Activated T-cell treated with anti-CD3 and anti-CD28 coated beads for 1 hour (primary cell): ENCODE data around the gene GATC.
A peak's percentile ranks its signal among the peaks of the same experiment; 100 is the strongest.

Source experiments
- DNase-seq: peaks from one replicate; pipeline ENCODE4 v3.0.0-alpha.2; 2020; ENCODE audit warnings: low read depth

GATC gene, protein sequence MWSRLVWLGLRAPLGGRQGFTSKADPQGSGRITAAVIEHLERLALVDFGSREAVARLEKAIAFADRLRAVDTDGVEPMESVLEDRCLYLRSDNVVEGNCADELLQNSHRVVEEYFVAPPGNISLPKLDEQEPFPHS

DNA sequence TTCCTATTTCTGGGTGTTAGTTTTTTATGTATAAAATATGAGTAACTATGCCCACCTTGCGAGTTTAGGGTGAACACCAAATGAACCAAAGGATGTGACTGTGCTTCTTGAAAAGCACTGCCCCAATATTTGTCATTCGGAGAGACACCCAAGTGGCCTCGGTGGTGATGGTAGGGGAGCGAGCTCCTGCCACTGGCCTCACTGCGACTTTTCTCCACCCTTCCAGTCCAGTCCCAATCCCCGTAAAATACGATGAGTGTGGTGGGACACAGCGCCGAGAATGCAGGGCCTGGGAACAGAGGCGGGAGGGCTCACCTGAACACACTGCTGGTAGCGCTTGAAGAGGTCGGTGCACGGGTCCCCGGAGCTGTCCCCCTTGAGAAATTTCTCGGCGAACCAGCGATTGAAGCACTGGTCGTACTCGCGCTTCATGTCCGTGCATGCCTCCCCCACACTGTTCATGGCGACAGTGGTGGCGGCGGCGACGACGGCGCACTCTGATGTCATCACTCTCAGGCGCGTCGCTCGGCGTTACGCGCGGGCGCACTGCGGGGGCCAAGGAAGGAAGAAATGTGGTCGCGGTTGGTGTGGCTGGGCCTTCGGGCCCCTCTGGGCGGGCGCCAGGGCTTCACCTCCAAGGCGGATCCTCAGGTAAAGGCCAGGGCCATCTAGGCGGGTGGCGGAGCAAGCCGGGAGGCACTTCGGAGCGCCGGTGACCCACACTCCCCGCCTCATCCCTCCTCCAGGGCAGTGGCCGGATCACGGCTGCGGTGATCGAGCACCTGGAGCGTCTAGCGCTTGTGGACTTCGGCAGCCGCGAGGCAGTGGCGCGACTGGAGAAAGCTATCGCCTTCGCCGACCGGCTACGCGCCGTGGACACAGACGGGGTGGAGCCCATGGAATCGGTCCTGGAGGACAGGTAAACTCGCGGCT, at the start of gene GATC, which contains the start of gene TRIAP1:
Gene GATC, plus strand, starts transcription at position 534 of the 933 bp plus-strand sequence. Its CDS starts 37 bp downstream, at position 571.
Gene TRIAP1, minus strand, starts transcription at position 474 of the 933 bp plus-strand sequence. Its CDS starts 12 bp downstream, at position 462.
- DNase-seq, result peak; percentile 75

DNA sequence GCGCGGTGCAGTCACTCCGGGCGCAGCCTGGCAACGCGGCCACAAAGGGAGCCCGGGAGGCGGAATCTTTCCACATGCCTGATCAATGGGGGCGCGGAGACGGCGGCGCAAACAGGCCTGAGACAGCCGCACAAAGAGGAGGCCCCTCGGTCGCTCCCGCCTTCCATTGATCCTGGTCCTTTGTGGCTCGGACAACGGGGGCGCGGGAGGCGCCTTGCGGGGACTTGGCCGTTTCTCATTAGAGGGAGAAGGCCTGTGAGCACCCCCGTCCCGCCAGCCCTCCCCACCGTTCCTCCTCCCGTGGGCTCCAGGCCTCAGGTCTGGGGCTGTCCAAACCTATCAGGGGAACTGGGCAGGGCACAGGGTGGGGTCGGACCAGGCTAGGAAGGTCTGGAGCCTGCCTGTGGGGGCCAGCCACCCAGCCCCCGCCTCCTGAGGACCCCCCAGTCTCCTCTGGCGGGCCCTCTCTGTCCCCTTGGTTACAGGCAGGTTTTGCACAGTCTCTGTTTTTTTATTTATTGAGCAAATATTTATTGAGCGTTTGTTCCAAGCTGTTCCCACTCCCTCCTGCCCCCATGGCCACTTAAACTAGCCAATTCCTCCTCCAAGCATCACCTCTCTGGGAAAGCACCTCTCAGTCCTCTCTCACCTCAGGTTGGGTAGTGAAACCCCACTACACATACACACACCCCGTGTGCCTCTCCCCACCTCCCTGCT, 48.3 kb upstream of the GATC start:
- DNase-seq, result no peak

DNA sequence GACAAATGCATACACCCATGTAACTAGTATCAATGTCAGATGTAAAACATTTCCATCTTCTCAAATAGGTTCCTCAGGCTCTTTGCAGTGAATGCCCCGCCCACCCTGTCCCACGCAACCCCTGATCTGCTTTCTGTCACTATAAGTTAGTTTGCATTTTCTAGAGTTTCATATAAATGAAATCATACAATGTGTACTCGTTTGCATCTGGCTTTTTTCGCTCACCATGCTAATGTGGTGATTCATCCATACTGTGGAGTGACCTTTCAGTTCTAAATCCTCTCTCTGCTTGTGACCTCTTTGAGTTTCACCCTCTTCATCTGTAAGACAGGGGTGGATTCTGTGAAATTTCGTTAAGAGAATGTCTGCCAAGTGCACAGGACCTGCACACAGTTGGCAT, 46.7 kb upstream of the GATC start:
- DNase-seq, result no peak

DNA sequence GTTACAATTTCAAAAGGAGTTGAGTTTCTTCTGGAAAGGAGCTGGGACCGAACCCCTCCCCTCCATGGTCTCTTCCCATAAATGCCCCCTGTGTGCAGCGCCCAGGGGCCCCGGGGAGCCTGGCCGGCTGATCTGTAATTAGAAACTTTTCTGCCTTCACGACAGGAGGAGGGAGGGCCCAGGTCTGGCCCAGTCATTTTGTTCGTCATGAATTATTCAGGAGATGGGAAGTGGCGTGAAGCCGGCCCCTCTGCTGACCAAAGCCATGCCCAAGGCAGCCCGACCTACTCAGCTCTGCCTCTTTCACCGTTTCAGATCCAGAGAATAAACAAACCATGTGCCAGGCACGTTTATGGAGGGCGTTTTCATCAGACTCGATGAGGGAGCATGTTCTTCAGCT, 44.0 kb upstream of the GATC start:
- no peak for DNase-seq

DNA sequence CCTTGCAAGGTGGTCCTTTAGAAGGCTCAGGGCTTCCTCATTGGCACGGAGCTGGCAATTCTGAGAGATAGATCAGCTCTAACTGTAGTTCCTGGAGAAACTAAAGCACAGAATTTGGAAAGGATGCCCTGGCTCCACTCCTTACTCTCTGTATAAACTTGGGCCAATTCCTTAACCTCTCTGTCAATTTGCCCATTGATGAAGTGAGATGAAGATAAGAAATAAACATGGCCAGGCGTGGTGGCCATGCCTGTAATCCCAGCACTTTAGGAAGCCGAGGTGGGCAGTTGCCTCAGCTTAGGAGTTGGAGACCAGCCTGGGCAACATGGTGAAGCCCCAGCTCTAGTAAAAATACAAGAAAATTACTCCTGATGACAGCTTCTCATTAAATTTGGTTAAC, 42.4 kb upstream of the GATC start:
- DNase-seq, result no peak

DNA sequence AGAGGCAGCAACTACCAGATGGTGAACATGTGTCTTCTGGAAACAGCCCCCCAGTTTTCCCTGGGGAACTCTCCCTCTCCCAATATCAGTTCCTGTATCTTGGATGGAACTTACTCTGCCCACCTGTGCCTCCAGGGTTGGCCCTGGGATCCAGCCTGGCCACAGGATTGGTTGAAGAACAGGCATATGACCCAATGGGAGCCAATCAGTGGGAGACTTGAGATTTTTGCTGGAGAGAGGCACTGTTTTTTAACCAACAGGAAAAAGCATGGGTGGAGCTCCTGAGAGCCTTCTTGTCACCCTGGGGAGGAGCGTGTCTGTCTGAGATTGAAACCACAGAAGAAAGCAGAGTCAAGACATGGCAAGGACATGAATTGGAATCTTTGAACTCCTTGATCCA, 42.0 kb upstream of the GATC start:
- DNase-seq, result no peak

DNA sequence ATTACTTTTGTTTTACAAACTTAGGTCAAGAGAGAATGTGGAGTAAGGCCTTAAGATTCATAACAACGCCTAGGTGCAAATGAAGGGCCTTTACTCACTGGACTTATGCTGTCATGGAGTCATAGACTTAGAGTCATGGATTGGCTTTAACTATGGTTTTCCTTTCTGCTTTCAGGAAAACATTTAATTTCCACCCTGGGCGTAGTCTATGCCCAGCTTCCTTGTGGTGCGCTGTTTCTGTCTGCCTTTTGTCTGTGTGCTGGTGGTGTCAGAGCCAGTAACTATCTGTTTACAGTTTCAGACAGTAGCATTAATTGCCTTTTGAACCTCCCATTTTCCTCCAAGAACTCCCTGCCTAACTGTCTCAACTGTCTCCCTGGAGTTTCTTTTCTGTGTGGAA, 40.2 kb upstream of the GATC start:
- no peak for DNase-seq

DNA sequence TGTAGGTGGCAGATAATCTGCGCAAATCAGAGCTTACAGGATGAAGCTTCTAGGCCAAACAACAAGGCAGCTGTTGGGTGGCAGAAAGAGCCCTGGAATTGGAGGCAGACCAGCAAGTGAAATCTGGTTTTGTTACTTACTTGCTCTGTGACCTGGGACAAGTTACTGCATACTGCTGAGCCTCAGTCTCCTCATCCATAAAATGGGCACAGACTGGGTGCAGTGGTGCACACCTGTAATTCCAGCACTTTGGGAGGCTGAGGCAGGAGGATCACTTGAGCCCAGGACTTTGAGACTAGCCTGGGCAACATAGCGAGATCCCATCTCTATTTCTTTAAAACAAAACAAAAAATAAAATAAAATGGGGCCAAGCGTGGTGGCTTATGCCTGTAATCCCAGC, 39.7 kb upstream of the GATC start:
- no peak for DNase-seq

DNA sequence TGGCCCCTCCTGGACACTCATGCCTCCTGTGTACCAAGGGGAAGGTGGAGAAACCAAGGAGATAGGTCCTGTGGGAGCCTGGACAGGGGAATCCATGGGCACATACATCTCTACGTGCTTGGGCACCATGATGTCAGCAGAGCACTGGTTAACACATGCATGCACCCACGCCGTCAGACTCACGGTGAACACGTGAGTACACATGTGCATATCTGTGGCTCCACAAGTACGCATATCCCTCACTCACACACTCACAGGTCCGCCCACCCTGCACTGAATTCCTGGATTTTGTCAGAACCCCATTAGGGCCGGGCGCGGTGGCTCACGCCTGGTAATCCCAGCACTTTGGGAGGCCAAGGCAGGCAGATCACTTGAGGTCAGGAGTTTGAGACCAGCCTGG, 37.5 kb upstream of the GATC start:
- DNase-seq, result no peak

DNA sequence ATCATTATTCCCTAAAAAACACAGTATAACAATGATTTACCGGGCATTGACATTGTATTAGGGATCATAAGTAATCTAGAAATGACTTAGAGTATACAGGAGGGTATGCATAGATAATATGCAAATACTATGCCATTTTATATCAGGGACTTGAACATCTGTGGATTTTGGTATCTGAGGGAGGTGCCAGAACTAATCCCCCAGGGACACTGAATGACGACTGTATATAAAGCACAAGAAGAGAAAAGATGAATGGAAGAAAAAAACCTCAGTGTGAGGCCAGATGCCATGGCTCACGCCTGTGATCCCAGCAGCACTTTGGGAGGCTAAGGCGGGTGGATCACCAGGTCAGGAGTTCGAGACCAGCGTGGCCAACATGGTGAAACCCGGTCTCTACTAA, 33.8 kb upstream of the GATC start:
- no peak for DNase-seq

DNA sequence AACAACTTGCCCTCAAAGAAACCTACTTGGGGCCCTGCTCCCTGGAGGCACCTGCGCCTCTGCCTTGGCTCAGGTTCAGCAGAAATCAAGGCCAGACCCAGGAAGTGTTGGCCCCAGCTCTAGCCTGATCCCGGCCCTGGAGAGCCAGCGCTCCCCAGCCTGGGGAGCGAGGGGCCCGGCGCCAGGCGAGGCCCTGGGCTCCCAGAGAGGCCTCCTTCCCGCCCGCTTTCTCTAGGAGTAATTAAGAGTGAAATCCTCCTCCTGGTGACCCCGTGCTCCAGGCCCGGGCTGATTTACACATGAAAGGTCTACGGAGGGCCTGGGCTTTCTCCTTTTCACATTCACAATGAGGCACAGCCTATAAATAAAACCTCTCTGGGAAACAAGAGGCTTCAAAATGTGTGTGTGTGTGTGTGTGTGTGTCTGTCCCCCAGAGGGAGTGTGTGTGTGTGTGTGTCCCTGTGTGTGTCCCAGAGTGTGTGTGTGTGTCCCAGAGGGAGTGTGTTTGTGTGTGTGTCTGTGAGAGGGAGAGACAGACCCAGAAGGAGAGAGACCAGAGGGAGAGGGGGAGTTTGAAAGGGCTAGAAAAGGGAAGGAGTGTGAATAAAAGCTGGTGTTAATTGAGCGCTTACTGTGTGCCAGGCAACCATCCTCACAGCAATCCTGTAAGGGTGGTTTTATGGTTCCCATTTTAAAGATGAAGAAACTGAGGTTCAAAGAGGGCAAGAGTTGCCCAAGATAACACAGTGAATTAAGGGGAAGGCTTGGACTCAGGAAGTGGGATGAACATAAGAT, 32.1 kb upstream of the GATC start:
- no peak for DNase-seq

DNA sequence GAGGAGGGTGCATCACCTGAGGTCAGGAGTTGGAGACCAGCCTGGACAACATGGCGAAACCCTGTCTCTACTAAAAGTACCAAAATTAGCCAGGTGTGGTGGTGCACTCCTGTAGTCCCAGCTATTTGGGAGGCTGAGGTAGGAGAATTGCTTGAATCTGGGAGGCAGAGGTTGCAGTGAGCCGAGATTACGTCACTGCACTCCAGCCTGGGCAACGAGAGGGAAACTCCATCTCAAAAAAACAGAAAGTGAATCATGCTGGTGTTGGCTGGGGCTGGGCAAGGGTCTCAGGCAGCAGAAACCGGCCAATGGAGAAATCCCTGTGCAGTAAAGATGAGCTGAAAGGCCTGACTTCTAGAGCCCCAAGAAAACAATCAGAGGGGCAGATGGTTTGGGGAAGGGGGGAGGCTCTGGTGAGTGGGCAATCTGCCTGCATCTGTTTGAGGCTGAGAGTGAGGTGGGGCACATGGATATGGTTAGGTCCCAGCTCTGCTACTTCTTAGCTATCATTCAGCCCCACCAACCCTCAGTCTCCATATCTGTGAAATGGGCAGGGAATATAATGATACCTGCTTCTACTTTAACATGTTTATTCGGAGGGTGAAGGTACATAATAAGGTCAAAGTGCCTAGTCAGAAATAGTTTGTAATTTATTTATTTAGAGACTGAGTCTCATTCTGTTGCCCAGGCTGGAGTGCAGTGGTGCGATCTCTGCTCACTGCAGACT, 29.6 kb upstream of the GATC start:
- no peak for DNase-seq

DNA sequence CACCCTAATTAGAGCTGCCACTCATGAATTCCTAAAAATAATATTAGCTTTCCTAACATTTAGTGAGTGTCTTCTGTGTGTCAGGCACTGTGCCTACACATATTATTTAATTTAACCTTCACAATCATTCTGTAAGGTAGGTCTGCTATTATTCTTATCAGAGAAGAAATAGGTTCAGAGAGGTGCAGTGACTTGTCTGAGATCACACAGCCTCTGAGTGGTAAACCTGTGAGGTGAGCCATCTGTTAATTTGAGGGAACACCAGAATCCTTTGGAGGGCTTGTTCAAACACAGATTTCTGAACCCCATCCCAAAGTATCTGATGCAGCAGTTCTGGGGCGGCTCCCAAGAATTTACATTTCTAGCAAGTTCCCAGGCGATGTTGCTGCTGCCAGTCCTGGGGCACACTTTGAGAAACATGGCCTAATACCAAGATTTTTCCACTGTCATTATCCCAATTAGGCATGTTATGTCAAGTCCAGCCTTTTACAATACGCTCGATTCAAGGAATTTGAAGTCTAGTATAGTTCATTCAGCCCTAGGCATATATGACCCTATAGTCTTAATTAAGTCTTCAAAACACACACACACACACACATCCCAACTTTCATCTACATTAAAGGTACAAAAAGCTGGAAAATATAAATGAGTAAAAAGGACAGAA, 28.2 kb upstream of the GATC start:
- DNase-seq, result no peak

DNA sequence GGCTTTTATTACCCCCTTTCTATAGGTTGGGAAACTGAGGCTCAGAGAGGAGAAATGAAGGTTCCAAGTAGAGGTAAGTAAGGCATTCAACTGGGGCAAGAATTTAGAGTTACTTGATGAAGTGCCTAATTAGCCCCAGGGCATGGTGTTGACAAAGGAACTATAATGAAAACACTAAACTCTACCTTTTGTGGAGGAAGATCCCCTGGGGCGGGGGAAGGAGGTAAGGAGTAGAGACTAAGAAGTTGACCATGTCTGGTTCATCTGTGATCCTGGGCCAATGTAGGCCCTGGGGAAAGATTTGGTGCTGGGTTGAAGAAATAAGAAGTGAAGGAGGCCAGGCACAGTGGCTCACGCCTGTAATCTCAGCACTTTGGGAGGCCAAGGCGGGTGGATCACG, 24.5 kb upstream of the GATC start:
- DNase-seq, result no peak

DNA sequence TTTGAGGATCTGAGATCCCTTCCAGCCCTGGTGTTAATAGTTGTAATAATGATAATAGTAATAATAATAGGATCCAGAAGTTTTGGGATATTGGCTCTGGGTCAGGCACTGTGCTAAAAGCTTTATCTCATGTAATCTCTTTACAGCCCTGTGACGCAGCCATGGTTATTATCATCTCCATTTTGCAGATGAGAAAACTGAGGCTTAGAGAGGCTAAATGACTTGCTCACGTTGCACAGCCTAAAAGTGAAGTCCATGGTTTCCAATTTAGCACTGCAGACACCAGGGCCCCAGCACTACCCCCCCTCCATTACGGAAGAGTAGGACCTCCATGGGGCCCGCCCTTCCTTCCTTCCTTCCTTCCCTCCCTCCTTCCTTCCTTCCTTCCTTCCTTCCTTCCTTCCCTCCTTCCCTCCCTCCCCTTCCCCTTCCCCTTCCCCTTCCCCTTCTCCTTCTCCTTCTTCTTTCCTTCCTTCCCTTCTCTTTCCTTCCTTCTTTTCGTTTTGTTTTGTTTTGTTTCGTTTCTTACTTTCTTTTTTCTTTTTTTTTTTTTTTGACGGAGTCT, 23.3 kb upstream of the GATC start:
- no peak for DNase-seq

DNA sequence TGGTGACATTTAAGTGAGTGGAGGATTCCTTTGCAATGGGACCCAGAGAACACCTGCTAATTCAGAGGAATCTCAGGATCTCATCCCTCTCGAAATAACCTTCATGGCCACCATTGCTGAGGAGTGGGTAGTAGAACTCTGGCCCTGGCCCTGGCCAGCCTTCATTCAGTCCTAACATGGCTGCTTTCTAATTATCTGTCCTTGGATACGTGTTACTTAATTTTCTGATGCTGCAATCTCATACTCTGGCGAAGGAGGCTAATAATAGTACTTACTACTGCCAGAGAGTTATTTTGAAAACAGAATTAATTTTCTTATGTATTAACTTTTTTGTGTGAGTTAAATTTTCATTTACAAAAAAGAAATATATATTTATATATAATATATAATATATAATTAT, 20.4 kb upstream of the GATC start:
- no peak for DNase-seq

DNA sequence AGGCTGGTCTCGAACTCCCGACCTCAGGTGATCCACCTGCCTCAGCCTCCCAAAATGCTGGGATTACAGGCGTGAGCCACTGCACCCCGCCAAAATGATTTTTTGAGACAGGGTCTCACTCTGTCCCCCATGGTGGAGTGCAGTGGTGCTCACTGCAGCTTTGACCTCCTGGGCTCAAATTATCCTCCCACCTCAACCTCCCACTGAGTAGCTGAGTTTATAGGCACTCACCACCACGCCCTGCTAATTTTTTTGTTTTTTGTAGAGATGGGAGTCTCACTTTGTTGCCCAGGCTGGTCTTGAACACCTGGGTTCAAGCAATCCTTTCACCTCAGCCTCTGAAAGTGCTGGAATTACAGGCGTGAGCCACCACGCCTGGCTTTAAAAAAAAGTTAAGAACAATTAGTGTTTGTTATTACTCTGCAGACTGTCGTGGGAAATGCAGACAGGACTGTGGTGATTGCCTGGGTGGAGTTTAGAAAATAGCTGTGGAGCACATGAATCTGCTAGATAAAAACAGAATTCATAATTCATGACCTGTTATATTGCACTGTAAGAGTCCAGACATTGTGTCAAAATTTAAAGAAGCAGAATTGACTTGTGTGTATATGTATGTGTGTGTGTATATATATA, 17.5 kb upstream of the GATC start:
- no peak for DNase-seq

DNA sequence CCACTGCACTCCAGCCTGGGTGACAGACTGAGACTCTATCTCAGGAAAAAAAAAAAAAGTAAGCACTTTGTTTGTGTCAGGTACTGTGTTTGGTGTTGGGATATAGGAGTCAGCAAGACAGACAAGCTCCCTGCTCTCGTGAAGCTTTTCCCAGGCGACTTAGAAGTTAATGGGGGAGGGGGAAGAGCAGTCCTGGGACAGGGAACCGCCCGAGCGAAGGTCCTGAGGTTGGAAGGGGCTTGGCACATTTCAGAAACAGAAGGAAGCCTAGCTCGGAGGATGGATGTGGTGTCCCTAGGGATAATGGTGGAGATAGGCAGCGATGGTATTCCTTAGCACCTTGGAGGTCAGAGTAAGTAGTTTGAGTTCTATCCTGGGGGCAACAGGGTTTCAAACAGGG, 16.9 kb upstream of the GATC start:
- no peak for DNase-seq

DNA sequence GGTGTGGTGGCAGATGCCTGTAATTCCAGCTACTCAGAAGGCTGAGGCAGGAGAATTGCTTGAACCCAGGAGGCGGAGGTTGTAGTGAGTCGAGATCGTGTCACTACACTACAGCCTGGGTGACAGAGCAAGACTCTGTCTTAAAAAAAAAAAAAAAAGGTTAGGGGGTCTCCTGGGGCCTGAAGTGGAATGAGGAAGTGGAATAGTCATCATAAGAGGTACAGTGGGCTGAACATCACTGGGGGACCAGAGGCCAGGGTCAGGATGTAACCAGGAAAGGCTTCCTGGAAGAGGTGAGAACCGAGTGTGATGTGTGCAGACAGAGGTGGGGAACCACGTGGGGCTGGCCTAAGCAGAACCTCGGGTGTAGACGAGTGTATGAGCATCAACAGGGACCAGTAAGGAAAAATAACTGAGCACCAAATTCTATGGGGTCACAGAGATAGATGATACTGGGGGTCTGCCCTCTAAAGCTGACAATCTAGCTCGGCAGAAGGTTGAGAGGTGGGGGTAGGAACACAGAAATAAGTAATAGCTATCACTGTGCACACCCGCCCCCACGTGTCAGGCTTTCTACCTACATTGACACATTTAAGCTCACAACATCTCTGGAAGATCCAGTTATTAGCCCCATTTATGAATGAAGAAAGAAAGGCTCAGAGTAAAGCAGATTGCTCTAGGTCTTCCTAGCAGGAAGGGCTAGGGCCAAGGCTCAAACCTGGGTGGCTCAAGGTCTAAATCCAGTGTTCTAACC, 13.3 kb upstream of the GATC start:
- DNase-seq, result no peak
